ENCODE results near the gene POF1B. TPM values are rescaled to one million over a fixed set of nuclear protein-coding genes. Genes with fewer than 3 reads are reported as not detected.

POF1B gene, protein sequence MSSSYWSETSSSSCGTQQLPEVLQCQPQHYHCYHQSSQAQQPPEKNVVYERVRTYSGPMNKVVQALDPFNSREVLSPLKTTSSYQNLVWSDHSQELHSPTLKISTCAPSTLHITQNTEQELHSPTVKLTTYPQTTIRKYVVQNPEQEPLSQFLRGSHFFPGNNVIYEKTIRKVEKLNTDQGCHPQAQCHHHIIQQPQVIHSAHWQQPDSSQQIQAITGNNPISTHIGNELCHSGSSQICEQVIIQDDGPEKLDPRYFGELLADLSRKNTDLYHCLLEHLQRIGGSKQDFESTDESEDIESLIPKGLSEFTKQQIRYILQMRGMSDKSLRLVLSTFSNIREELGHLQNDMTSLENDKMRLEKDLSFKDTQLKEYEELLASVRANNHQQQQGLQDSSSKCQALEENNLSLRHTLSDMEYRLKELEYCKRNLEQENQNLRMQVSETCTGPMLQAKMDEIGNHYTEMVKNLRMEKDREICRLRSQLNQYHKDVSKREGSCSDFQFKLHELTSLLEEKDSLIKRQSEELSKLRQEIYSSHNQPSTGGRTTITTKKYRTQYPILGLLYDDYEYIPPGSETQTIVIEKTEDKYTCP
- polyA plus RNA-seq (2012; rRNA removed): not detected in 2 replicates
- not detected in 2 replicates for polyA plus RNA-seq (2012; cell fraction: cytosol; rRNA removed)
- polyA plus RNA-seq (2012; cell fraction: nucleus; rRNA removed): not detected in 2 replicates

DNA sequence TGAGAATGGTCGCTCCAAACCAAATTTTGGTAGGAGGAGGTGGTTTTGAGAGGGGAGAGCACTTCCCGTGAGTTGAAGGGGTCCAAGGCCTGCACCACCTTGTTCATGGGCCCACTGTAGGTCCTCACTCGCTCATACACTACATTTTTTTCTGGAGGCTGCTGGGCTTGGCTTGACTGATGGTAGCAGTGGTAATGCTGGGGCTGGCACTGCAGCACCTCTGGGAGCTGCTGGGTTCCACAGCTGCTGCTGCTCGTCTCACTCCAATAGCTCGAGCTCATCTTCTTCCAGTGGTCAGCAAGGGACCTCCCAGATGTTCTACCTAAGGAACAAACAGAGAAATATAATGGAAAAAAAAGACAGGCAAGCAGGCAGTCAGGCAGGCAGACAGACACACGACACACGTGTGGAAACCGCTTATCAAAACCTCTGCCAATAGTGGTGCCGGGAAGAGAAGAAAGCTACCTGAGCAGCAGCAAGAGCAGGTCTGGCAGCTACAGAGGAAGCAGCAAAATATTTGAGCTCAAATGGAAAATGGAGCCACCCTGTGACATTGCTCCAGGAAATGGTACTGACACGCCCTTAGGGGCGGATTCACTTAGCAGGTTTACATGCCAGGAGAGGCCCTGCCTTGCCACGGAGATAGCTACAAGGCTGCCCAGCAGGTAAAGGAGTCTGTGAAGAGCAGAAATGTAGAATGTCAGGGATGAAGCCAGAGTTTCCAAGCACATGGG is at the start of gene POF1B:
POF1B (minus strand) TSS at position 492 of the 734 bp plus-strand sequence; CDS start at position 281, 211 bp downstream.
- no peaks in the 10 kb centered on the region for H3K4me1 ChIP-seq (ENCODE audit: control insufficient read depth in 1 of 2, insufficient read depth in 2 of 2, low read depth in 1 of 2, low read length in 1 of 2)
- H3K27ac ChIP-seq (ENCODE audit: low read depth in 2 of 2, low read length in 1 of 2): no peak within 1 kb of the TSS
- H3K79me2 ChIP-seq (ENCODE audit: insufficient read depth): no peaks in the 10 kb centered on the region
- no peak within 1 kb of the TSS for H3K9ac ChIP-seq
- 14% methylated on average over 12 of the region's 12 CpGs for WGBS (ENCODE audit: low lambda C conversion rate)
- H3K4me3 ChIP-seq (ENCODE audit: low read depth in 2 of 2, low read length in 1 of 2): no peak within 1 kb of the TSS
- no peaks in the 10 kb centered on the region for H3K36me3 ChIP-seq (replicated peaks in 1 of 2; ENCODE audit: control insufficient read depth in 1 of 2, insufficient read depth in 2 of 2, low read length in 1 of 2)
- no peaks in the 10 kb centered on the region for H3F3A ChIP-seq (replicated peaks; ENCODE audit: insufficient read depth)
- no peaks in the 10 kb centered on the region for H3K27me3 ChIP-seq (ENCODE audit: insufficient read depth)
- H2AFZ ChIP-seq (ENCODE audit: low read depth): no peak within 1 kb of the TSS
- no peaks in the 10 kb centered on the region for H3K9me3 ChIP-seq
- ChIA-PET POLR2A (no interaction called here), CTCF (no interaction called here)
- DNase-seq: no peak
- no peak within 1 kb of the TSS for H3K4me2 ChIP-seq
- H4K20me1 ChIP-seq (ENCODE audit: insufficient read depth): no peaks in the 10 kb centered on the region
- no peaks in the 10 kb centered on the region for H3K9me2 ChIP-seq
- TF ChIP-seq, protein P1, sequence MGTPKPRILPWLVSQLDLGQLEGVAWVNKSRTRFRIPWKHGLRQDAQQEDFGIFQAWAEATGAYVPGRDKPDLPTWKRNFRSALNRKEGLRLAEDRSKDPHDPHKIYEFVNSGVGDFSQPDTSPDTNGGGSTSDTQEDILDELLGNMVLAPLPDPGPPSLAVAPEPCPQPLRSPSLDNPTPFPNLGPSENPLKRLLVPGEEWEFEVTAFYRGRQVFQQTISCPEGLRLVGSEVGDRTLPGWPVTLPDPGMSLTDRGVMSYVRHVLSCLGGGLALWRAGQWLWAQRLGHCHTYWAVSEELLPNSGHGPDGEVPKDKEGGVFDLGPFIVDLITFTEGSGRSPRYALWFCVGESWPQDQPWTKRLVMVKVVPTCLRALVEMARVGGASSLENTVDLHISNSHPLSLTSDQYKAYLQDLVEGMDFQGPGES (IDR thresholded peaks at IDR 0.05; ENCODE audit: low read depth, low read length): no peak
- TF ChIP-seq TAF1 (IDR thresholded peaks at IDR 0.05; ENCODE audit: borderline replicate concordance, low read depth, low read length): no peak
- no peak for TF ChIP-seq CHD2 (IDR thresholded peaks at IDR 0.05; ENCODE audit: low read length, partially characterized antibody)
- no peak for TF ChIP-seq NRF1 (IDR thresholded peaks at IDR 0.05; ENCODE audit: low read depth, low read length)
- no peak for TF ChIP-seq POLR2AphosphoS5 (IDR thresholded peaks at IDR 0.05; ENCODE audit: low read depth, low read length)
- no peak for TF ChIP-seq TCF12 (IDR thresholded peaks at IDR 0.05)
- no peak for TF ChIP-seq EZH2phosphoT487 (IDR thresholded peaks at IDR 0.05; ENCODE audit: borderline replicate concordance, low read depth)
- TF ChIP-seq FOXM1 (IDR thresholded peaks at IDR 0.05; ENCODE audit: low read depth): no peak
- TF ChIP-seq MXI1 (IDR thresholded peaks at IDR 0.05; ENCODE audit: low read depth, low read length): no peak
- TF ChIP-seq, protein P2, sequence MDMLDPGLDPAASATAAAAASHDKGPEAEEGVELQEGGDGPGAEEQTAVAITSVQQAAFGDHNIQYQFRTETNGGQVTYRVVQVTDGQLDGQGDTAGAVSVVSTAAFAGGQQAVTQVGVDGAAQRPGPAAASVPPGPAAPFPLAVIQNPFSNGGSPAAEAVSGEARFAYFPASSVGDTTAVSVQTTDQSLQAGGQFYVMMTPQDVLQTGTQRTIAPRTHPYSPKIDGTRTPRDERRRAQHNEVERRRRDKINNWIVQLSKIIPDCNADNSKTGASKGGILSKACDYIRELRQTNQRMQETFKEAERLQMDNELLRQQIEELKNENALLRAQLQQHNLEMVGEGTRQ (IDR thresholded peaks at IDR 0.05; ENCODE audit: borderline replicate concordance, low read depth, low read length): no peak
- TF ChIP-seq, protein P3, sequence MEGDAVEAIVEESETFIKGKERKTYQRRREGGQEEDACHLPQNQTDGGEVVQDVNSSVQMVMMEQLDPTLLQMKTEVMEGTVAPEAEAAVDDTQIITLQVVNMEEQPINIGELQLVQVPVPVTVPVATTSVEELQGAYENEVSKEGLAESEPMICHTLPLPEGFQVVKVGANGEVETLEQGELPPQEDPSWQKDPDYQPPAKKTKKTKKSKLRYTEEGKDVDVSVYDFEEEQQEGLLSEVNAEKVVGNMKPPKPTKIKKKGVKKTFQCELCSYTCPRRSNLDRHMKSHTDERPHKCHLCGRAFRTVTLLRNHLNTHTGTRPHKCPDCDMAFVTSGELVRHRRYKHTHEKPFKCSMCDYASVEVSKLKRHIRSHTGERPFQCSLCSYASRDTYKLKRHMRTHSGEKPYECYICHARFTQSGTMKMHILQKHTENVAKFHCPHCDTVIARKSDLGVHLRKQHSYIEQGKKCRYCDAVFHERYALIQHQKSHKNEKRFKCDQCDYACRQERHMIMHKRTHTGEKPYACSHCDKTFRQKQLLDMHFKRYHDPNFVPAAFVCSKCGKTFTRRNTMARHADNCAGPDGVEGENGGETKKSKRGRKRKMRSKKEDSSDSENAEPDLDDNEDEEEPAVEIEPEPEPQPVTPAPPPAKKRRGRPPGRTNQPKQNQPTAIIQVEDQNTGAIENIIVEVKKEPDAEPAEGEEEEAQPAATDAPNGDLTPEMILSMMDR (IDR thresholded peaks at IDR 0.05): no peak
- no peak for TF ChIP-seq RCOR1 (IDR thresholded peaks at IDR 0.05; ENCODE audit: low read length)
- TF ChIP-seq, protein P4, sequence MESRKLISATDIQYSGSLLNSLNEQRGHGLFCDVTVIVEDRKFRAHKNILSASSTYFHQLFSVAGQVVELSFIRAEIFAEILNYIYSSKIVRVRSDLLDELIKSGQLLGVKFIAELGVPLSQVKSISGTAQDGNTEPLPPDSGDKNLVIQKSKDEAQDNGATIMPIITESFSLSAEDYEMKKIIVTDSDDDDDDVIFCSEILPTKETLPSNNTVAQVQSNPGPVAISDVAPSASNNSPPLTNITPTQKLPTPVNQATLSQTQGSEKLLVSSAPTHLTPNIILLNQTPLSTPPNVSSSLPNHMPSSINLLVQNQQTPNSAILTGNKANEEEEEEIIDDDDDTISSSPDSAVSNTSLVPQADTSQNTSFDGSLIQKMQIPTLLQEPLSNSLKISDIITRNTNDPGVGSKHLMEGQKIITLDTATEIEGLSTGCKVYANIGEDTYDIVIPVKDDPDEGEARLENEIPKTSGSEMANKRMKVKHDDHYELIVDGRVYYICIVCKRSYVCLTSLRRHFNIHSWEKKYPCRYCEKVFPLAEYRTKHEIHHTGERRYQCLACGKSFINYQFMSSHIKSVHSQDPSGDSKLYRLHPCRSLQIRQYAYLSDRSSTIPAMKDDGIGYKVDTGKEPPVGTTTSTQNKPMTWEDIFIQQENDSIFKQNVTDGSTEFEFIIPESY (IDR thresholded peaks at IDR 0.05; ENCODE audit: borderline replicate concordance, low read depth): no peak
- TF ChIP-seq, protein P5, sequence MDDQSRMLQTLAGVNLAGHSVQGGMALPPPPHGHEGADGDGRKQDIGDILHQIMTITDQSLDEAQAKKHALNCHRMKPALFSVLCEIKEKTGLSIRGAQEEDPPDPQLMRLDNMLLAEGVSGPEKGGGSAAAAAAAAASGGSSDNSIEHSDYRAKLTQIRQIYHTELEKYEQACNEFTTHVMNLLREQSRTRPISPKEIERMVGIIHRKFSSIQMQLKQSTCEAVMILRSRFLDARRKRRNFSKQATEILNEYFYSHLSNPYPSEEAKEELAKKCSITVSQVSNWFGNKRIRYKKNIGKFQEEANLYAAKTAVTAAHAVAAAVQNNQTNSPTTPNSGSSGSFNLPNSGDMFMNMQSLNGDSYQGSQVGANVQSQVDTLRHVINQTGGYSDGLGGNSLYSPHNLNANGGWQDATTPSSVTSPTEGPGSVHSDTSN (IDR thresholded peaks at IDR 0.05): no peak
- TF ChIP-seq, protein P6, sequence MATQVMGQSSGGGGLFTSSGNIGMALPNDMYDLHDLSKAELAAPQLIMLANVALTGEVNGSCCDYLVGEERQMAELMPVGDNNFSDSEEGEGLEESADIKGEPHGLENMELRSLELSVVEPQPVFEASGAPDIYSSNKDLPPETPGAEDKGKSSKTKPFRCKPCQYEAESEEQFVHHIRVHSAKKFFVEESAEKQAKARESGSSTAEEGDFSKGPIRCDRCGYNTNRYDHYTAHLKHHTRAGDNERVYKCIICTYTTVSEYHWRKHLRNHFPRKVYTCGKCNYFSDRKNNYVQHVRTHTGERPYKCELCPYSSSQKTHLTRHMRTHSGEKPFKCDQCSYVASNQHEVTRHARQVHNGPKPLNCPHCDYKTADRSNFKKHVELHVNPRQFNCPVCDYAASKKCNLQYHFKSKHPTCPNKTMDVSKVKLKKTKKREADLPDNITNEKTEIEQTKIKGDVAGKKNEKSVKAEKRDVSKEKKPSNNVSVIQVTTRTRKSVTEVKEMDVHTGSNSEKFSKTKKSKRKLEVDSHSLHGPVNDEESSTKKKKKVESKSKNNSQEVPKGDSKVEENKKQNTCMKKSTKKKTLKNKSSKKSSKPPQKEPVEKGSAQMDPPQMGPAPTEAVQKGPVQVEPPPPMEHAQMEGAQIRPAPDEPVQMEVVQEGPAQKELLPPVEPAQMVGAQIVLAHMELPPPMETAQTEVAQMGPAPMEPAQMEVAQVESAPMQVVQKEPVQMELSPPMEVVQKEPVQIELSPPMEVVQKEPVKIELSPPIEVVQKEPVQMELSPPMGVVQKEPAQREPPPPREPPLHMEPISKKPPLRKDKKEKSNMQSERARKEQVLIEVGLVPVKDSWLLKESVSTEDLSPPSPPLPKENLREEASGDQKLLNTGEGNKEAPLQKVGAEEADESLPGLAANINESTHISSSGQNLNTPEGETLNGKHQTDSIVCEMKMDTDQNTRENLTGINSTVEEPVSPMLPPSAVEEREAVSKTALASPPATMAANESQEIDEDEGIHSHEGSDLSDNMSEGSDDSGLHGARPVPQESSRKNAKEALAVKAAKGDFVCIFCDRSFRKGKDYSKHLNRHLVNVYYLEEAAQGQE (IDR thresholded peaks at IDR 0.05; ENCODE audit: low read depth, low read length): no peak
- TF ChIP-seq RFX5 (IDR thresholded peaks at IDR 0.05; ENCODE audit: low read length): no peak
- no peak for TF ChIP-seq JUND (IDR thresholded peaks at IDR 0.05)
- no peak for TF ChIP-seq FOXJ3 (CRISPR knock-in tag; IDR thresholded peaks at IDR 0.05)
- TF ChIP-seq GATA2 (CRISPR knock-in tag; IDR thresholded peaks at IDR 0.05): no peak
